Glomerular visceral epithelial cell (primary cell): ENCODE measurements around the gene C2orf74.
"Not testable (repeated sequence)": the region's sequence is repeated elsewhere in the genome, so short reads cannot be mapped to it uniquely, and the experiment has no call there.

Experiments used
- DNase-seq: peaks from one replicate; pipeline ENCODE4 v3.0.0-alpha.2; 2016; ENCODE audit errors: extremely low spot score

The C2orf74 gene

GRCh38 chr2:61173116-61173515 lies 11.1 kb downstream of the C2orf74 start:
- no peak for DNase-seq

DNA sequence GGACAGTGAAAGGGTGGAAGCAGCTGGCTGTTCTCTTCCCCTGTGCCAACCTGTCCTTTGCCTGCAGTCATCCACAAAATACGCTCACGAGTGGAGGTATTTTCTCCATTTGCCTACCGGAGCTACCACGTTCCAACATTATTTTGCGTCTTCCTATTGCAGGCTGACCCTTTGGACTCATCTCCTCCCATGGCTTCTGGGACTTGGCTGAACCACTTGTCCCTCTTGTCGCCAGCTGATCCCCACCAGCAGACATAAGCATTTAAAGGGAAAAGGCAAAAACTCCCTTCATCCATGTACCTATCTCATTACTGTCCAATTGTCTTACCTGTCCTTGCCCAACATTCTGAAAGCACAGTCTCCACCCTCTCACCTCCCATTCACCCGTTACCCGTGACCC lies 13.0 kb downstream of the C2orf74 start:
- DNase-seq: no peak

- peak; percentile 93 for DNase-seq
Observed at GRCh38 chr2:61176755-61177726, 15.1 kb downstream of the C2orf74 start.

DNA sequence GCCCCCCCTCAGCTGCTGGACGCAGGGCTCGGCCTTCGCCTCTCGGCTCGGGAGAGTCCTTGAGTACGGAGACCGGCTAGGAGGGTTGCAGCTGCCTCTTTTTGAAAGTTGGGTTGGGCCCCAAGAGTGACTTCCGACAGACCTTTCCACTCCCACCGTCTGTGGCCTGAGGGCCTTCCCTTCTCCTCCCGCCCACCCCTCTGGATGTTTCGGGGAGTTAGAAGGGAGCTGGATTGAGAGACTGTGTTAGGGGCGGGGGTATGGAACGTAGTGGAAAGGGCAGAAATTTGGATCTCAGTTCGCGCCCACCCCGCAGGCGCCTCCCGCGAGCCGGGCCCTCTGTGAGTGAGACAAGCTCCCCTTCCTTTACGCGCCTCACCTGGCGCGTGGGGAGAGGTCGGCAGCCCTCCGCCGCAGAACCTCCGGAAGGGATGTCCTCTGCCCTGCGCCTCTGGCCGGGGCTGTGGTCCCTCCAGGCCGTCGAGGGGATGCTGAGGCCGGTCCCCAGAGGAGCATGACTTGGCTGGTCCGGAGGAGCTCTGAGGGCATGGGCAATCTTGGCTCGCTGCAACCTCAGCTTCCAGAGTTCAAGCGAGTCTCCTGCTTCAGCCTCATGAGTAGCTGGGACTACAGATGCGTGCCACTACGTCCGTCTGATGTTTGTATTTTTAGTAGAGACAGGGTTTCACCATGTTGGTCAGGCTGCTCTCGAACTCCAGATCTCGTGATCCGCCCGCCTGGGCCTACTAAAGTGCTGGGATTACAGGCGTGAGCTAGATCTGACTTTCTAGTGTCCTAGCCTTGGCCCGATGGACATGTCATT lies 15.9 kb downstream of the C2orf74 start:
- peak; percentile 16 for DNase-seq

GRCh38 chr2:61178603-61179545 lies 16.9 kb downstream of the C2orf74 start:
- DNase-seq: peak; percentile 45

DNA sequence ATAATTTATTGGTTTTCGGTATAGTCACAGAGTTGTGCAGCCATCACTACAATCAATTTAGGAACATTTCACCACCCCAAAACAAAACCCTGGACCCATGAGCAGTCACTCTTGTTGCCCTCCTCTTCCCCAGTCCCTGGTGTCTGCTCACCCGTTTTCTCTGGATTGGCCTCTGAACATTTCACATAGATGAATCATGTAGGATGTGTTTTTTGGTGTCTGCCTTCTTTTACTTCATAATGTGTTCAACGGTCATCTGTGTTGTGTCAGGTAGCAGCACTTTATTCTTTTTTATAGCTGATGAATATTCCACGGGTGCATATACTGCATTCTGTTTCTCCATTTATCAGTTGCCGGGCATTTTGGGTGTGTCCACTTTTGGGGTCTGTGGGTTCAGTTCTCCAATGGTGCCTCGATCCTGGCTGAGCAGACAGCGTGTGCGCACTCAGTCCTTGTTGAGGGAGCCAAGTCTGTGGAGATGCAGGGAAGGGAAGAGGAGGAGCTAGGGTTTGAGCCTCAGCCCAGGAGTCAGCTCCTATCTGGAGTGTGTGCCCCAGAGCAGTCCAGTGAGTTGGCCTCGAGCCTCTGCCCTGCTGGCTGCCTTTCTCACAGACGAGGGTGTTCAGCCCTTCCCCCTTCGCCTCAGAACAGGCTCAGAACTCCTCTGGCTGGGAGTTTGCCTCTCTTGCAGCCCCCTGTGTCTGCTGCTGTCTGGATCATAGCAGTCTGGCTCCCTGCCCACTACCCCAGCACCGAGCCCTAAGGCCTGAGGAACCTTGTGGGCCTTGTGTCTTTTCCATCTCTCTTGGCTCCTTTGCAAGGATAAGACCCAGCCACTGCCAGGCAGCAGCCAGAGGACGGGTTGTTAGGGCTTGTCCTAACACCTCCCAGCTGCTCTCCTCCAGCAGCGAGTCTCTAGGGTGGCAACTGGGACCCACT lies 18.0 kb downstream of the C2orf74 start:
- peak; percentile 25 for DNase-seq

DNA sequence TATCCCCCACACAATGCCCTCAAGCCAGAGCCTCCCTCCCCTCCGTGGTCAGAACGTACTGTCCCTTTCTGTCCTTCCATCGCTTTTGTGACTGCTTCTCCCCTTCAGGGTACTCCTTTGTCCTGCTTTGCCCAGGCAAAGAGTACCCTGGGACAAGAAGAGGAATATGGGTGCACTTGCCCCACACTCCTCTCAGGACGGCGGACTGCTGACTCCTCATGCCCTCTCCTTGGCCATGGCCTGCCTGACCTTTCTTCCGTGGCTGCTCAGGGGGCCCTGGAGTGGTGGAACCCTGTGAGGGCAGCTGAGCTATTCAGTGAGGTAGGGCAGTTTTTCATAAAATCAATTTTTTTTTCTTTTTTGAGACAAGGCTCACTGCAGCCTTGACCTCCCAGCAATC lies 18.7 kb downstream of the C2orf74 start:
- DNase-seq: no peak

DNA sequence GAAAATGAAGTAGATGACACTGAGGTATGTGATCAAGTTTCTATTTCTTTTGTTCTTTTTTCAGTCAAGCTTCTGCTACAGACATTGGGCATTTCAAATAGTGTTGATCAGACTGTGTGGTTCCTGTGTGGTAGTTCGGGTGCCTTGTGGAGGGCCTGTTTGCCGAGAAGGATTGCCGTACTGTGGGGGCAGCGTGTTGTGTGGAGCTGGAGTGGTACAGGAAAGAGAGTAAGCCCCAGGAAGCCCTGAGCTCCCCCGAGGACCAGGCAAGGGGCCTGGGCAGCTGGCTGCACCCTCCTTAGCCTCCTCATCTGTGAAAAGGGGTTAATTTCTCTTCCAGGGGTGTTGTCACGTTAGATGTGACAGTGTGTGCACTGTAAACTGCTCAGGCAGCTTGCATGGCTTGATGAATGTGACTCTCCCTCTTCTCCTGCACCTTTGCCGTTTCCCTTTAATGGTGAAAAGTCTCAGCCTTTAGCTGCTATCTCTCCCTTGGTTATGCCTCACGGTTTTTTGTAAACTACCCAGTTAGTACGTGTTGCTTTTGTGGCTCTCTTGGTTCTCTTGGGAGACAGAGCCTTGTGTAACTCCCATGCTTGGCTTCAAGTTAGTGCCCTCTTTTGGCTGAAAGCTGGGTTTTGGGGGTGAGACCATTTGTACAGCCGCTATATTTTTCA lies 19.5 kb downstream of the C2orf74 start:
- DNase-seq: no peak

- no peak for DNase-seq
Observed at GRCh38 chr2:61182059-61182383, 20.0 kb downstream of the C2orf74 start.

DNA sequence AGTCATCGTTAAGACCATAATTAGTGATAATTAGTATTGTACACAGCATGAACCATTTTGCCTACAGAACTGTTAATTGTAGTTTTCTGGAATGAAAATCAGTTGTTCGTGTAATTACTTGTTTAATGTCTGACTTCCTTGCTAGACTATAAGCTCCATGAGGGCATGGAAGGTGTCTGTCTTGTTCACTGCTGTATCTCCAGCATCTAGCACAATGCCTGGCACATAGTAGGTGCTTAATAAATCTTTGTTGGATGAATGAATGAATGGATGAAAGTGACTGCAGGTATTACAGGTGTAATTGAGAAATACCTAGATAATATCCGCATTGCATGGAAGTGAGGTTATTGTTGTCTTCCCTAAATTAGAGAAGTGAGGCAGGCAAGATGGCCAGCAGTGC lies 21.8 kb downstream of the C2orf74 start:
- no peak for DNase-seq

- no peak for DNase-seq
Observed at GRCh38 chr2:61184263-61184662, 22.3 kb downstream of the C2orf74 start.

- DNase-seq: no peak
Observed at GRCh38 chr2:61185231-61185728, 23.3 kb downstream of the C2orf74 start.

DNA sequence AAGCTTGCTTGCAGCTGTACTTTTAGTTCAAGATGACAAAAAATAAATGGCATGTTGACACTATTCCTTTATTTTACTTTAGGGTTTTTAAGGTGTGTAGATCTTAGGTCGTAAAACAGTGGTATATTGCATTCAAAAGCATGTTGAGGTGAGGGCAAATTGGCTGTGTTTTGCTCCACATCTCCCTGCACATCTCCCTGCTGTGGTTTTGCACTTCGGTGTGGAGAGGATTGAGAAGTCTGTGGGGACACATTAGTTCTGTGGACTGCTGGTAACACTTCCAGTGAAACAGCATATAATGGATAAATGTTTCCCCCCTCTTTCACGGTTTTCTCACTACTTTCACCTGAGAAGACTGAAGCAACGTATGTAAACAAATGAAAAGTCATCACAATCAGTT lies 25.1 kb downstream of the C2orf74 start:
- DNase-seq: no peak

- no peak for DNase-seq
Observed at GRCh38 chr2:61193670-61194561, 31.9 kb downstream of the C2orf74 start.

DNA sequence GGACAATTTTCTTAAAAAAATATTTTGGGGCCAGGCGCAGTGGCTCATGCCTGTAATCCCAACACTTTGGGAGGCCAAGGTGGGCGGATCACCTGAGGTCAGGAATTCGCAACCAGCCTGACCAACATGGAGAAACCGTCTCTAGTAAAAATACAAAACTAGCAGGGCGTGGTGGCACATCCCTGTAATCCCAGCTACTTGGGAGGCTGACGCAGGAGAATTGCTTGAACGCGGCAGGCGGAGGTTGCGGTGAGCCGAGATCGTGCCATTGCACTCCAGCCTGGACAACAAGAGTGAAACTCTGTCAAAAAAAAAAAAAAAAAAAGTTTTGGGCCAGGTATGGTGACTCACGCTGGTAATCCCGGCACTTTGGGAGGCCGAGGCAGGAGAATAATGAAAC lies 32.7 kb downstream of the C2orf74 start:
- DNase-seq: not testable (repeated sequence)

DNA sequence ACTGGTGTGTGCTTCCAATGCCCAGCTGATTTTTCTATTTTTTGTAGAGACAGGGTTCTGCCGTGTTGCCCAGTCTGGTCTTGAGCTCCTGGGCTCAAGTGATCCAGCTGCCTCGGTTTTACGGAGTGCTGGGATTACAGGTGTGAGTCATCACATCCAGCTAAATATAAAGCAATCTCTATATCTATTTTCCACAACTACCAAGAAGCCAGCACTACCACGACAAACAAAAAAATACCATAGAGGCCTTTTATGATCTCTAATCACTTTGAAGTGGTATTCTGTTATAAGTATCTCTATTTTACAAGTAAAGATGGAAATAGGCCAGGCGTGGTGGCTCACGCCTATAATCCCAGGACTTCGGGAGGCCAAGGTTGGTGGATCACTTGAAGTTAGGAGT lies 34.7 kb downstream of the C2orf74 start:
- no peak for DNase-seq

GRCh38 chr2:61205132-61205531 lies 43.1 kb downstream of the C2orf74 start:
- no peak for DNase-seq

DNA sequence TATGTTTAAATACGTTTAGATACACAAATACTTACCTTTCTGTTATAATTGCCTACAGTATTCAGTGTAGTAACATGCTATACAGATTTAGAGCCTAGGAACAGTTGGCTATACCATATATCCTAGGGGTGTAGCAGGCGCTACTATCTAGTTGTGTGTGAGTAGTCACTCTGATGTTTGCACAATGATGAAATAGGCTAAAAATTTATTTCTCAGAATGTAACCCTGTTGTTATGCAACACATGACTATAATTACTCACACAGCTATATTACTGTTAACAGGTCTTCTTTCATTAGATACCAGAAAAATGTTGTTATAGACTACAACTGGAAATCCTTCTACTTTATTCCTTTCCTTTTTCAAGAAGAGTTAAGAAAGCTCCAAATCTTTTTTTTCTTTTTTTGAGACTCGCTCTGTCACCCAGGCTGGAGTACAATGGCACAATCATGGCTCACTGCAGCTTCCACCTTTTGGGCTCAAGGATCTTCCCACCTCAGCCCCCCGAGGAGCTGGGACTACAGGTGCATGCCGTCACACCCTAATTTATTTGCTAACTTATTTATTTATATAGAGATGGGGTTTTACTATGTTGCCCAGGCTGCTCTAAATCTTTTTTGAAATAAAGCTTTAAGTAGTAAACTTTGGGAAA lies 48.5 kb downstream of the C2orf74 start:
- no peak for DNase-seq
